GM23248 (cell line): ENCODE data around the gene P2RX7. TPM values are rescaled to one million over a fixed set of nuclear protein-coding genes. Genes with fewer than 3 reads are reported as not detected.
A peak's percentile ranks its signal among the peaks of the same experiment; 100 is the strongest.

Experiments used
- DNase-seq: peaks from one replicate; pipeline ENCODE4 v3.0.0-alpha.2; 2015
- H2AFZ ChIP-seq: fragments of 200-600 bp; sonication (generic); 2 replicates; pipeline ENCODE4 v1.6.1; 2016; ENCODE audit warnings: antibody characterized with exemption
- H3F3A ChIP-seq: fragments of 200-600 bp; sonication (generic); 2 replicates; pipeline ENCODE4 v1.6.1; 2016; ENCODE audit warnings: mild to moderate bottlenecking, antibody characterized with exemption, mixed run types; ENCODE audit not compliant: insufficient read depth
- H3K27ac ChIP-seq: fragments of 200-600 bp; sonication (generic); 2 replicates; pipeline ENCODE4 v1.5.1; 2016; ENCODE audit warnings: mild to moderate bottlenecking
- H3K27me3 ChIP-seq: fragments of 200-600 bp; sonication (generic); replicated peaks from 2 replicates; pipeline ENCODE4 v1.6.1; 2016; ENCODE audit warnings: mild to moderate bottlenecking; ENCODE audit not compliant: insufficient read depth
- H3K36me3 ChIP-seq: fragments of 200-600 bp; sonication (generic); 2 replicates; pipeline ENCODE4 v1.6.1; 2016; ENCODE audit warnings: low read depth, mild to moderate bottlenecking
- H3K4me1 ChIP-seq: fragments of 200-600 bp; sonication (generic); 2 replicates; pipeline ENCODE4 v1.6.1; 2016; ENCODE audit warnings: mild to moderate bottlenecking; ENCODE audit not compliant: insufficient read depth
- H3K4me2 ChIP-seq: fragments of 200-600 bp; sonication (generic); one replicate; pipeline ENCODE4 v1.6.1; 2016; ENCODE audit warnings: mild to moderate bottlenecking; ENCODE audit not compliant: unreplicated experiment
- H3K4me3 ChIP-seq: fragments of 200-600 bp; sonication (generic); 2 replicates; pipeline ENCODE4 v1.5.1; 2016; ENCODE audit warnings: mild to moderate bottlenecking
- H3K79me2 ChIP-seq: fragments of 200-600 bp; sonication (generic); 2 replicates; pipeline ENCODE4 v1.6.1; 2016; ENCODE audit warnings: mild to moderate bottlenecking; ENCODE audit not compliant: insufficient read depth
- H3K9ac ChIP-seq: fragments of 200-600 bp; sonication (generic); 2 replicates; pipeline ENCODE4 v1.6.1; 2016; ENCODE audit warnings: mild to moderate bottlenecking
- H3K9me2 ChIP-seq: fragments of 200-600 bp; sonication (generic); 2 replicates; pipeline ENCODE4 v1.6.1; 2016; ENCODE audit warnings: mixed run types, mild to moderate bottlenecking, moderate library complexity; ENCODE audit not compliant: insufficient read depth
- H3K9me3 ChIP-seq: fragments of 200-600 bp; sonication (generic); one replicate; pipeline ENCODE4 v1.6.1; 2017; ENCODE audit warnings: low read depth
- H4K20me1 ChIP-seq: fragments of 200-600 bp; sonication (generic); 2 replicates; pipeline ENCODE4 v1.6.0; 2016; ENCODE audit not compliant: insufficient read depth
- EZH2 ChIP-seq: fragments of 200-600 bp; sonication (generic); IDR thresholded peaks from 2 replicates; pipeline ENCODE4 v1.6.1; 2018; ENCODE audit warnings: antibody characterized with exemption, mild to moderate bottlenecking; ENCODE audit not compliant: insufficient read depth, poor library complexity, severe bottlenecking
- EZH2phosphoT487 ChIP-seq: fragments of 200-600 bp; sonication (generic); IDR thresholded peaks from 2 replicates; pipeline ENCODE4 v1.6.1; 2018; ENCODE audit warnings: antibody characterized with exemption, moderate library complexity, mild to moderate bottlenecking, low read depth; ENCODE audit not compliant: insufficient read depth
- WGBS, 2 experiments: methylation state at CpG; one replicate each; pipeline ENCODE4 v1.1.6; 2015 to 2017; ENCODE audit warnings: low lambda C conversion rate in 2 of 2, low coverage in 1 of 2; ENCODE audit errors: missing lambda C conversion rate in 2 of 2; 5-methylcytosine and 5-hydroxymethylcytosine counted together
- in situ Hi-C: fragments of 300-500 bp; cut with MboI; formaldehyde crosslinking; loops from 2 replicates; pipeline ENCODE4 v1.15.0; 2020
- polyA plus RNA-seq: library from polyadenylated mRNA; unstranded; fragments of >200 nt; fragmentation: Nextera tagmentation; extraction: Ambion mirVana; gene quantifications from 2 replicates; pipeline ENCODE4 v1.2.1, GENCODE V29; 2016
- total RNA-seq: library from RNA; depleted of rRNA; stranded (reverse); fragments of >200 nt; shearing (Covaris generic); gene quantifications from 2 replicates; pipeline ENCODE4 v1.2.3, GENCODE V29; 2014

P2RX7 gene
- total and polyA plus RNA-seq, 2 experiments from 2014 or later = 0.53 to 0.54 TPM

DNA sequence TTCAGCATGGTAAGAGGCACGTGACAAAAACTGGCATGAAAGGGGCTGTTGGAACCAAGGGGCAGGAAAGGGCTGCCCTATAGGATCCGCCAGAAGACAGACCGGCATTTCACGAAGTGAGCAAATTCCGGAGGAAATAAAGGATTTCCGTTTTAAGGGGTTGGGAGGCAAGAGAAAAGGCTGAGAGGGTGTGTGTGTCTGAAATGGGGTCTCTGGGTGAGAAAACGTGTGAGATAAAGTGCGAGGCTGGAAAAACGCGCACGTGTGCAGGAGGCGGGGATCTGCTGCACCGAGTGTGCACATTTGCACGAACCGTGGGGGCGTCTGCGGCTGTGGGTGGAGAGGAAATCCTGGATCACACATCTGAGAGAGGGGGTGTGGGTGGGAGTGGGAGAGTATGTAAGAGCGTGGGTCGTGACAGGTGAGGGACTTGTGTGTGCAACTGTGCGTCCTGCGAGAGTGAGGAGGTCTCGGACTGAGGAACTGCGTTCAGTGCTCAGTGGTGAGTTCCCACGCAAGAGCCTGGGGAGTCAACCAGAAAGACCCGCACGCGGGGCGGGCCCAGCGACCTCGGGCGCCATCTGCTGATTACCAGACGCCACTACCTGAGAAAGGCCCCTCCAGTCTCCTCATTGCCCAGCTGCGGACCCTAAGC lies 37.0 kb upstream of the P2RX7 start:
- H3K9ac ChIP-seq = no peak overlapping the region

DNA sequence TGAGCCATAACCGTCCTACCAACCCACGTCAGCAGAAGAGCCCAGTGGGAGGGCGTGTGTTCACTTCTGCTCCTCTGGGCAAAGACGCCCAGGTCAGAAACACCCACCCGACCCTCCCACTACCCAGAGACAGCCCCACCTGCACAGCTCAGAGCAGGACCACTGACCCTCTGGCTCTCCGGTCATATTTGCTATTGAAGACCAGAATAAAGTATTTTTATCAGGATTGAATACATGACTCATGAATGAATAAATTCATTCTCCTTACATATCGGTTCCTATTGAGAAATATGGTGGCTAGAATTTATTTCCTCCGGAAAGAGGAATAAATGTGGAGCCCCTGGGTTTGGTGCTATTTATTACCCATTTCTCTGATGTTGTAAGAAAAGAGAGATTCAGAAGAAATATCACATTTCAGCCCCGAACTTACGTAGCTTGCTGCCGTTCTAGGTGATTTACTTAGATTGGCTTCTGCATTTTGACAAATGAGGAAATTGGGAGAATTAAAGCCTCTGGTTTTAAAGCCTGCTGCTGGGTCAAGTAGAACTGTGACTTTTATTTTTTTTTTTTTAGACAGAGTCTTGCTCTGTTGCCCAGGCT lies 36.4 kb upstream of the P2RX7 start:
- no peaks in the 10 kb centered on the region for H3K4me1 ChIP-seq
- no peaks in the 10 kb centered on the region for H3K36me3 ChIP-seq
- in situ Hi-C loops = no loop called here
- 25 to 27% methylated on average over 11 of the region's 11 CpGs for WGBS, 2 experiments
- H3K27me3 ChIP-seq = peaks cover 8% of the 10 kb centered on the region; the same call in 1 of the 2 replicates
- H2AFZ ChIP-seq = no peak overlapping the region
- H3K9ac ChIP-seq = no peak overlapping the region
- H3K9me2 ChIP-seq = no peaks in the 10 kb centered on the region
- H3K79me2 ChIP-seq = no peaks in the 10 kb centered on the region
- no peaks in the 10 kb centered on the region for H4K20me1 ChIP-seq
- no peak for TF ChIP-seq EZH2phosphoT487
- TF ChIP-seq EZH2 = no peak
- no peaks in the 10 kb centered on the region for H3F3A ChIP-seq
- no peak for DNase-seq
- H3K27ac ChIP-seq = no peak overlapping the region
- H3K4me2 ChIP-seq = no peak overlapping the region
- no peak overlapping the region for H3K4me3 ChIP-seq
- H3K9me3 ChIP-seq = no peaks in the 10 kb centered on the region

More for the DNA sequence above, 37.0 kb upstream of the P2RX7 start:
- Histone ChIP-seq H3K4me3 (peak overlapping the region; percentile 66), H3K27me3 (peaks cover 8% of the 10 kb centered on the region; the same call in 1 of the 2 replicates), H2AFZ (peak overlapping the region; percentile 73), H3K9me2 (no peaks in the 10 kb centered on the region), H3K79me2 (no peaks in the 10 kb centered on the region), H3K4me1 (no peaks in the 10 kb centered on the region), H3F3A (no peaks in the 10 kb centered on the region), H3K4me2 (peak overlapping the region; percentile 55), H4K20me1 (no peaks in the 10 kb centered on the region), H3K9me3 (no peaks in the 10 kb centered on the region), H3K27ac (no peak overlapping the region), H3K36me3 (no peaks in the 10 kb centered on the region)
- TF ChIP-seq EZH2phosphoT487 (no peak), EZH2 (no peak)
- peak; percentile 74 for DNase-seq
- WGBS, 2 experiments = 3 to 4% methylated on average over 33 of the region's 33 CpGs
- in situ Hi-C loops = no loop called here

DNA sequence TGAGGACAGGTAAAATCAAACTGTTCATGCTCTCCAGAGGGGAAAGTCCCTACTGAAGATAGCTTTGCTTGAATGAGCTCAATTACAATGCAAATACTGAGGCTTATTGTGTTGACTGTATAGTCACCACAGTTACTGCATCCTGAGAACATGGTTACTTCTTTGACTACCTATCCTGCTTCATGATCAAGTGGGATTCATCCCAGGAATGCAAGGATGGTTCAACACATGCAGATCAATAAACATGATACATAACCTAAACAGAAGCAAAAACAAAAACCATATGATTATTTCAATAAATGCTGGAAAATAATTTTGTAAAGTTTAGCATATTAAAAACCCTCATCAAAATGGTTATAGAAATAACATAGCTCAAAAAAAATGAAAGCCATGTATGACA lies 32.9 kb upstream of the P2RX7 start:
- peaks cover 5% of the 10 kb centered on the region; the same call in 1 of the 2 replicates for H3K27me3 ChIP-seq
- H4K20me1 ChIP-seq = no peaks in the 10 kb centered on the region
- TF ChIP-seq EZH2 (no peak), EZH2phosphoT487 (no peak)
- in situ Hi-C loops = no loop called here
- H3K36me3 ChIP-seq = no peaks in the 10 kb centered on the region
- no peaks in the 10 kb centered on the region for H3K9me2 ChIP-seq
- no peaks in the 10 kb centered on the region for H3K9me3 ChIP-seq
- no peaks in the 10 kb centered on the region for H3K79me2 ChIP-seq
- no peak overlapping the region for H3K4me2 ChIP-seq
- DNase-seq = no peak
- no peak overlapping the region for H3K27ac ChIP-seq
- no peaks in the 10 kb centered on the region for H3K4me1 ChIP-seq
- no peak overlapping the region for H3K4me3 ChIP-seq
- no peak overlapping the region for H2AFZ ChIP-seq
- no peak overlapping the region for H3K9ac ChIP-seq
- no peaks in the 10 kb centered on the region for H3F3A ChIP-seq

- Histone ChIP-seq H3K4me1 (no peaks in the 10 kb centered on the region), H3K9ac (no peak overlapping the region), H2AFZ (no peak overlapping the region), H3K27ac (no peak overlapping the region), H3K36me3 (no peaks in the 10 kb centered on the region), H3K4me2 (no peak overlapping the region), H3K4me3 (no peak overlapping the region), H3K9me2 (no peaks in the 10 kb centered on the region), H4K20me1 (no peaks in the 10 kb centered on the region), H3K79me2 (no peaks in the 10 kb centered on the region), H3F3A (no peaks in the 10 kb centered on the region), H3K9me3 (no peaks in the 10 kb centered on the region), H3K27me3 (peaks cover 5% of the 10 kb centered on the region; the same call in 1 of the 2 replicates)
- 0 to 13% methylated on average over 1 of the region's 1 CpG for WGBS, 2 experiments
- no peak for DNase-seq
- in situ Hi-C loops = no loop called here
- TF ChIP-seq EZH2phosphoT487 = no peak
- no peak for TF ChIP-seq EZH2
Measured at GRCh38 chr12:121102307-121102706, 30.4 kb upstream of the P2RX7 start.
